GM23248 (cell line): Measurements from ENCODE around the gene CDC42EP5. TPM values are rescaled to one million over a fixed set of nuclear protein-coding genes. Genes with fewer than 3 reads are reported as not detected.

Experiments used
- DNase-seq: peaks from one replicate; pipeline ENCODE4 v3.0.0-alpha.2; 2015
- H2AFZ ChIP-seq: fragments of 200-600 bp; sonication (generic); 2 replicates; pipeline ENCODE4 v1.6.1; 2016; ENCODE audit warnings: antibody characterized with exemption
- H3F3A ChIP-seq: fragments of 200-600 bp; sonication (generic); 2 replicates; pipeline ENCODE4 v1.6.1; 2016; ENCODE audit warnings: mild to moderate bottlenecking, antibody characterized with exemption, mixed run types; ENCODE audit not compliant: insufficient read depth
- H3K27ac ChIP-seq: fragments of 200-600 bp; sonication (generic); 2 replicates; pipeline ENCODE4 v1.5.1; 2016; ENCODE audit warnings: mild to moderate bottlenecking
- H3K27me3 ChIP-seq: fragments of 200-600 bp; sonication (generic); replicated peaks from 2 replicates; pipeline ENCODE4 v1.6.1; 2016; ENCODE audit warnings: mild to moderate bottlenecking; ENCODE audit not compliant: insufficient read depth
- H3K36me3 ChIP-seq: fragments of 200-600 bp; sonication (generic); 2 replicates; pipeline ENCODE4 v1.6.1; 2016; ENCODE audit warnings: low read depth, mild to moderate bottlenecking
- H3K4me1 ChIP-seq: fragments of 200-600 bp; sonication (generic); 2 replicates; pipeline ENCODE4 v1.6.1; 2016; ENCODE audit warnings: mild to moderate bottlenecking; ENCODE audit not compliant: insufficient read depth
- H3K4me2 ChIP-seq: fragments of 200-600 bp; sonication (generic); one replicate; pipeline ENCODE4 v1.6.1; 2016; ENCODE audit warnings: mild to moderate bottlenecking; ENCODE audit not compliant: unreplicated experiment
- H3K4me3 ChIP-seq: fragments of 200-600 bp; sonication (generic); 2 replicates; pipeline ENCODE4 v1.5.1; 2016; ENCODE audit warnings: mild to moderate bottlenecking
- H3K79me2 ChIP-seq: fragments of 200-600 bp; sonication (generic); 2 replicates; pipeline ENCODE4 v1.6.1; 2016; ENCODE audit warnings: mild to moderate bottlenecking; ENCODE audit not compliant: insufficient read depth
- H3K9ac ChIP-seq: fragments of 200-600 bp; sonication (generic); 2 replicates; pipeline ENCODE4 v1.6.1; 2016; ENCODE audit warnings: mild to moderate bottlenecking
- H3K9me2 ChIP-seq: fragments of 200-600 bp; sonication (generic); 2 replicates; pipeline ENCODE4 v1.6.1; 2016; ENCODE audit warnings: mixed run types, mild to moderate bottlenecking, moderate library complexity; ENCODE audit not compliant: insufficient read depth
- H3K9me3 ChIP-seq: fragments of 200-600 bp; sonication (generic); one replicate; pipeline ENCODE4 v1.6.1; 2017; ENCODE audit warnings: low read depth
- H4K20me1 ChIP-seq: fragments of 200-600 bp; sonication (generic); 2 replicates; pipeline ENCODE4 v1.6.0; 2016; ENCODE audit not compliant: insufficient read depth
- EZH2 ChIP-seq: fragments of 200-600 bp; sonication (generic); IDR thresholded peaks from 2 replicates; pipeline ENCODE4 v1.6.1; 2018; ENCODE audit warnings: antibody characterized with exemption, mild to moderate bottlenecking; ENCODE audit not compliant: insufficient read depth, poor library complexity, severe bottlenecking
- EZH2phosphoT487 ChIP-seq: fragments of 200-600 bp; sonication (generic); IDR thresholded peaks from 2 replicates; pipeline ENCODE4 v1.6.1; 2018; ENCODE audit warnings: antibody characterized with exemption, moderate library complexity, mild to moderate bottlenecking, low read depth; ENCODE audit not compliant: insufficient read depth
- WGBS, 2 experiments: methylation state at CpG; one replicate each; pipeline ENCODE4 v1.1.6; 2015 to 2017; ENCODE audit warnings: low lambda C conversion rate in 2 of 2, low coverage in 1 of 2; ENCODE audit errors: missing lambda C conversion rate in 2 of 2; 5-methylcytosine and 5-hydroxymethylcytosine counted together
- in situ Hi-C: fragments of 300-500 bp; cut with MboI; formaldehyde crosslinking; loops from 2 replicates; pipeline ENCODE4 v1.15.0; 2020
- polyA plus RNA-seq: library from polyadenylated mRNA; unstranded; fragments of >200 nt; fragmentation: Nextera tagmentation; extraction: Ambion mirVana; gene quantifications from 2 replicates; pipeline ENCODE4 v1.2.1, GENCODE V29; 2016
- total RNA-seq: library from RNA; depleted of rRNA; stranded (reverse); fragments of >200 nt; shearing (Covaris generic); gene quantifications from 2 replicates; pipeline ENCODE4 v1.2.3, GENCODE V29; 2014

The CDC42EP5 gene
- total and polyA plus RNA-seq, 2 experiments from 2014 or later = 4.4 to 51.7 TPM

DNA sequence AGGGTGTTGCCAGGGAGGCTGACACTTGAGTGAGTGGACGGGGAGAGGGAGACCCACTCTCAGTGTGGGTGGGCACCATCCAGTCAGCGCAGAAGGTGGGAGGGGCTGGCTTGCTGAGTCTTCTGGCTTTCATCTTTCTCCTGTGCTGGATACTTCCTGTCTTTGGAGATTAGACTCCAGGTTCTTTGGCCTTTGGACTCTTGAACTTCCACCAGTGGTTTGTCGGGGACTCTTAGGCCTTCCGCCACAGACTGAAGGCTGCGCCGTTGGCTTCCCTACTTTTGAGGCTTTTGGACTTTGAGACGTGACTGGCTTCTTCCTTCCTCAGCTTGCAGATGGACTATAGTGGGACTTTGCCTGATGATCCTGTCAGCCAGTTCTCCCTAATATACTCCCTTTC lies 28.4 kb downstream of the CDC42EP5 start:
- no peaks in the 10 kb centered on the region for H3K9me3 ChIP-seq
- no peak overlapping the region for H3K4me2 ChIP-seq
- in situ Hi-C loops = no loop called here
- H3K79me2 ChIP-seq = peaks cover 69% of the 10 kb centered on the region
- H3K27me3 ChIP-seq = no peaks in the 10 kb centered on the region
- H3K4me3 ChIP-seq = no peak overlapping the region
- H3F3A ChIP-seq = no peaks in the 10 kb centered on the region
- H3K9me2 ChIP-seq = no peaks in the 10 kb centered on the region
- H3K27ac ChIP-seq = no peak overlapping the region
- no peaks in the 10 kb centered on the region for H4K20me1 ChIP-seq
- peaks cover 13% of the 10 kb centered on the region for H3K4me1 ChIP-seq
- 90 to 95% methylated on average over 7 of the region's 7 CpGs for WGBS, 2 experiments
- TF ChIP-seq EZH2phosphoT487 = no peak
- no peak for TF ChIP-seq EZH2
- no peak for DNase-seq
- peaks cover 4% of the 10 kb centered on the region; the same call in 1 of the 2 replicates for H3K36me3 ChIP-seq
- H2AFZ ChIP-seq = no peak overlapping the region
- no peak overlapping the region for H3K9ac ChIP-seq

DNA sequence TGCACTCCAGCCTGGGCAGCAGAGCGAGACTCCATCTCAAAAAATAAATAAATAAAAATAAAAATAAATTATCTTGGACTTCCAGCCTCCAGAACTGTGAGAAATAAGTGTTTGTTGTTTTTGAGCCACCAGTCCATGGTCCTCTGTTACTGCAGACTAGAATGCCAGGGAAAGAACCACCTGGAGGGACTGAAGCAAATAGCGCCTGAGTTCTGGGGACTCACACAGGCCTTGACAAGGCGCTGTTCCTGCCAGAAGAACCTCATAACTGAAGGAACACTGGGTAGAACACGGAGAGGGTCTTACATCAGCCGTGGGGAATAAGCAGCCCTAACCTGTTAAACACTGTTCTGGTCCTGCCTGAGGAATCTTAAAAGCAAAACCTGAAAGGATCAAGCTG lies 32.5 kb downstream of the CDC42EP5 start:
- H3K9me2 ChIP-seq = no peaks in the 10 kb centered on the region
- no peak overlapping the region for H3K27ac ChIP-seq
- H3K36me3 ChIP-seq = peaks cover 4% of the 10 kb centered on the region; the same call in 1 of the 2 replicates
- in situ Hi-C loops = no loop called here
- H3K4me1 ChIP-seq = no peaks in the 10 kb centered on the region
- no peak overlapping the region for H3K4me3 ChIP-seq
- H4K20me1 ChIP-seq = no peaks in the 10 kb centered on the region
- DNase-seq = no peak
- no peaks in the 10 kb centered on the region for H3F3A ChIP-seq
- no peak overlapping the region for H3K9ac ChIP-seq
- no peak overlapping the region for H3K4me2 ChIP-seq
- no peak overlapping the region for H2AFZ ChIP-seq
- no peaks in the 10 kb centered on the region for H3K9me3 ChIP-seq
- H3K79me2 ChIP-seq = peaks cover 37% of the 10 kb centered on the region
- WGBS, 2 experiments = 85 to 89% methylated on average over 5 of the region's 5 CpGs
- no peaks in the 10 kb centered on the region for H3K27me3 ChIP-seq
- TF ChIP-seq EZH2 = no peak
- no peak for TF ChIP-seq EZH2phosphoT487

DNA sequence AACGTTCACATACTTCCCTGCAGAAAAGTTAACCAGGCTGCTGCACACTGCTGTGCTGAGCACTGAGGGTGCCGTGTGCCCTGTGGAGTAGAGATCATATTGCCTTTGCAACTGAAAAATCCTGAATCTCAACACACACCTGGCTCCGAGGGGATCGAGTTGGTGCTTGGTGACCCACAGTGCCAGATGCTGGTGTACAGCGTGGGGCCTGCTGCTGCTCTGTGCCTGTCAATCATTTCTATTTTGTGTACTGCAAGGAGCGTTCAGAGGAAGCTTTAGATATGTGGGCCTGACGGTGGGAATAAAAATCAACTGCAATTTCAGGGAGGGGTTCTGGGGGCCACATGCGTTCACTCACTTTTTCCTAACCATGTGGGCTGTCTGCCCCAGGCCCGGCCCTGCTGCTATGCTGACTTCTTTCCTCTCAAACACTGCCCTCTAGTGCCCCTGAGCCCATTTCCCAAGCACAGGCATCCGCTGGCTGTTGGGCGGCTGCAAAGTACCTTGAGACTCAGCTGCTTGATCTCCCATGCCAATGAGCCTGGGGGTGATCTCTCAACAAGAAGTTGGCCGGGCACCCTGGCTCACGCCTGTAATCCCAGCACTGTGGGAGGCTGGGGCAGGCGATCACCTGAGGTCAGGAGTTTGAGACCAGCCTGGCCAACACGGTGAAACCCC lies 33.8 kb downstream of the CDC42EP5 start:
- WGBS, 2 experiments = 53 to 67% methylated on average over 15 of the region's 15 CpGs
- Histone ChIP-seq H3K4me3 (no peak overlapping the region), H3K27me3 (no peaks in the 10 kb centered on the region), H3K9me3 (no peaks in the 10 kb centered on the region), H3K27ac (no peak overlapping the region), H3K36me3 (peaks cover 4% of the 10 kb centered on the region; the same call in 1 of the 2 replicates), H3F3A (no peaks in the 10 kb centered on the region), H3K4me2 (no peak overlapping the region), H3K9ac (no peak overlapping the region), H3K9me2 (no peaks in the 10 kb centered on the region), H2AFZ (no peak overlapping the region), H3K4me1 (no peaks in the 10 kb centered on the region), H3K79me2 (peaks cover 31% of the 10 kb centered on the region), H4K20me1 (no peaks in the 10 kb centered on the region)
- in situ Hi-C loops = no loop called here
- peak; percentile 52 for DNase-seq
- TF ChIP-seq EZH2phosphoT487 = no peak
- TF ChIP-seq EZH2 = no peak

DNA sequence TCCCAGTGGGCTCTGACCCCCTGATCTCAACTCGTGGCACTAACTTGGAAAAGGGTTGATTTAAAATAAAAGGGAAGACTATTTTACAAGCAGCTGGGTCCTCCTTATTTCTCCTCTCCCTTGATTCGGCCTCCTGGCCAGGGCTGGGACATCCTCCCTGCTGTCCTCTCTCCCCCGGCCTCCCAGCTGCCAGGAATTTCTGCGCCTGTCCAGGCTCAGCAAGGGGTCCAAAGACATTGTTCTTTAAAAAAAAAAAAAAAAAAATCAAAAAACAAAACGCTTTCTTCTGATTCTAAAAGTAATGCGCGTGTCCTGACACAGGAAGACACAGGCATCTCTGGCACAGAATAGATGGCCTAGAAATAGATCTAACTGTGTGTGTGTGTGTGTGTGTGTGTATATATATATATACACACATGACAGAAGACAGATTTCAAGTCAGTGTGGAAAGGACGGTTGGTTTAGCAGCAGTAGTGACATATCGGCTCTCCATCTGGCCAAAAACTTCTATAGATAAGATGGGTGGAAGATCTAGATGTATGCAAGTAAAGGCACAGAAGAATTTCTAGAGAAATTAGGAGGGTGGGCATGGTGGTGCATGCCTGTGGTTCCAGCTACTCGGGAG lies 36.4 kb downstream of the CDC42EP5 start:
- no peaks in the 10 kb centered on the region for H3K9me2 ChIP-seq
- no peak overlapping the region for H3K27ac ChIP-seq
- no peaks in the 10 kb centered on the region for H3K27me3 ChIP-seq
- no peak overlapping the region for H2AFZ ChIP-seq
- no peaks in the 10 kb centered on the region for H4K20me1 ChIP-seq
- no peak overlapping the region for H3K9ac ChIP-seq
- no peak overlapping the region for H3K4me2 ChIP-seq
- no peaks in the 10 kb centered on the region; the same call in 1 of the 2 replicates for H3K36me3 ChIP-seq
- no peaks in the 10 kb centered on the region for H3F3A ChIP-seq
- WGBS, 2 experiments = 85 to 88% methylated on average over 10 of the region's 10 CpGs
- H3K9me3 ChIP-seq = no peaks in the 10 kb centered on the region
- H3K4me3 ChIP-seq = no peak overlapping the region
- no peaks in the 10 kb centered on the region for H3K4me1 ChIP-seq
- no peak for DNase-seq
- TF ChIP-seq EZH2 = no peak
- no peak for TF ChIP-seq EZH2phosphoT487
- in situ Hi-C loops = no loop called here
- peaks cover 16% of the 10 kb centered on the region for H3K79me2 ChIP-seq
